ENCODE measurements around the gene STX10. TPM values are rescaled to one million over a fixed set of nuclear protein-coding genes. Genes with fewer than 3 reads are reported as not detected.

Gene STX10
- total and polyA plus RNA-seq, 9 donors: 15.3 to 57.8 (median 43.0) TPM

DNA sequence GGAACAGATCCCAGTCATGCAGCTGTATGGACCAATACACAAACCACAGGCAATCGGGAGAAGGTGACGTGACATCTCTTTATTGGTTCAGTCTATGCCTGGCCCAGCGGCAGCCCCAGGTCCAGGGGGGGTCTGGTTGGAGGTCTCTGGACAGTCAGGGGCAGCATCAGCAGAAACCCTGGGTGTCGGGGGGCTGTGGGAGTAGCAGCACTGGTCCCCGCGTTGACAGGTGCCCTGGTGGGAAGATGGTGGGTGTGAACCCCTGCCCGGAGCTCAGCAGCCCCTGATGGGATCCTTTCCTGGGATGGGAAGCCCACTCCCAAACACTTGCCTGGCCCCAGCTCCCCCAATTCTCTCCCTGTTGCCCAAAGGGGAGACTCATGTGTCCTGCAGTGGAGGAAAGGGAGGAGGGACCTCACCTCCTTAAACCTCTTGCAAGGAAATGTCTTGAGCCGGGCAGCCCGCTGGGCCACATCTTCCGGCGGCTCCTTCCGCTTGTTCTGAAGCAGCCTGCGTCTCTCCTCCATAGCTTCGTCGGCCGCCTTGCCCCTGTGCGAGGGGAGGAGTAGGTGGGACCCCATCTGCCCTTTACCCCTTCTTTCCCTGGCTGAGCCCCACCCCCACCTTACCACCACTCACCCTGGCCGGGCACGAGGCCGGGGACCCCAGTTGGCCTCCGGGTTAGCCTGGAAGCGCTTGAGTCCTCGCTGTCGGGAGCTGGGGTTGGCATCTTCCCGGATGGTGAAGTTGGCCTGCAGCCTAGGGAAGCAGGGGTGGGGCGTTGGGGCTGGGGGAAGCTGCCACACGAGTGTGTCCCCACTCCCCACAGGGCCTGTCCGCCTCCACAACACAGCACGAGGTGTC is 45.1 kb downstream of the STX10 start:
- DNase-seq: peak in 1 of 5 donors; percentile 36
- WGBS, 3 donors: 72 to 81% (median 77%) methylated on average over 26 to 29 of the region's 29 CpGs
- intact Hi-C loops (cut with DNase I): loop anchor here in 1 of 4 donors (5.0 kb wide), 1 partner anchor 43 kb away; no protein-coding TSS in a partner anchor
- H3K27ac ChIP-seq: peak overlapping the region in 1 of 2 donors; percentile 45
- TF ChIP-seq EP300 (IDR thresholded peaks at IDR 0.05) (no peak), POLR2A (IDR thresholded peaks at IDR 0.05) (no peak)
- TF ChIP-seq, protein P1, sequence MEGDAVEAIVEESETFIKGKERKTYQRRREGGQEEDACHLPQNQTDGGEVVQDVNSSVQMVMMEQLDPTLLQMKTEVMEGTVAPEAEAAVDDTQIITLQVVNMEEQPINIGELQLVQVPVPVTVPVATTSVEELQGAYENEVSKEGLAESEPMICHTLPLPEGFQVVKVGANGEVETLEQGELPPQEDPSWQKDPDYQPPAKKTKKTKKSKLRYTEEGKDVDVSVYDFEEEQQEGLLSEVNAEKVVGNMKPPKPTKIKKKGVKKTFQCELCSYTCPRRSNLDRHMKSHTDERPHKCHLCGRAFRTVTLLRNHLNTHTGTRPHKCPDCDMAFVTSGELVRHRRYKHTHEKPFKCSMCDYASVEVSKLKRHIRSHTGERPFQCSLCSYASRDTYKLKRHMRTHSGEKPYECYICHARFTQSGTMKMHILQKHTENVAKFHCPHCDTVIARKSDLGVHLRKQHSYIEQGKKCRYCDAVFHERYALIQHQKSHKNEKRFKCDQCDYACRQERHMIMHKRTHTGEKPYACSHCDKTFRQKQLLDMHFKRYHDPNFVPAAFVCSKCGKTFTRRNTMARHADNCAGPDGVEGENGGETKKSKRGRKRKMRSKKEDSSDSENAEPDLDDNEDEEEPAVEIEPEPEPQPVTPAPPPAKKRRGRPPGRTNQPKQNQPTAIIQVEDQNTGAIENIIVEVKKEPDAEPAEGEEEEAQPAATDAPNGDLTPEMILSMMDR (IDR thresholded peaks at IDR 0.05): no peak
- H3K4me3 ChIP-seq: no peak overlapping the region
- peaks cover 8% of the 10 kb centered on the region for H3K4me1 ChIP-seq (ENCODE audit: insufficient read depth)
- H3K9me3 ChIP-seq: no peaks in the 10 kb centered on the region
- H3K27me3 ChIP-seq: no peaks in the 10 kb centered on the region
- H3K36me3 ChIP-seq: no peaks in the 10 kb centered on the region

DNA sequence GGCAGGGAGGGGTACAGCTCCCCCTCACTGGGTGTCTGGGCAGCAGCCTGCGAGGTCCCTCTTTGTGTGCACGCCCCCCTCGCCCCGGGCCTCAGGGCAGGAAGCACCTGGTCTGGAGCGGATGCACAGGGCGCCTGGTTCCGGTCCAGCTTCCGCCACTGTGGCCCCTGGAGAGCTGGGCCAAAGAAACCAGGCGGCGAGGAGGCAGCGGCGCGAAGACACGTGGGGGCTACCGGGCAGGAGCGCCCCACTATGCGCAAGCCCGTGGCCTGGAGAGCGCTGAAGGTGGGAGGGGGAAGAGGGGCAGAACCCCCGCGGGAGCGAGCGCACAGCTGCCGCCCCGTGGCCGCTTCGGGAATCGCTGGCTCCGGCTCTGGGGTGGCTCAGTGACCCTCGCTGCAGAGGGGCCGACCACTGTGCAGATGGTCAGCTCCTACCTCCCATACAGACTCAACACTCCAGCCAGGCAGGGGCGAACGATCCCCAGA is 45.8 kb downstream of the STX10 start:
- H3K27me3 ChIP-seq: no peaks in the 10 kb centered on the region
- DNase-seq: peak; percentile 41 to 69 (median 59)
- WGBS, 3 donors: 34 to 44% (median 39%) methylated on average over 29 to 33 of the region's 33 CpGs
- no peaks in the 10 kb centered on the region for H3K36me3 ChIP-seq
- H3K4me3 ChIP-seq: no peak overlapping the region
- intact Hi-C loops (cut with DNase I): loop anchor here in 1 of 4 donors (5.0 kb wide), 1 partner anchor 42 kb away; no protein-coding TSS in a partner anchor
- H3K9me3 ChIP-seq: no peaks in the 10 kb centered on the region
- peak overlapping the region in 1 of 2 donors; percentile 45 for H3K27ac ChIP-seq
- peaks cover 8% of the 10 kb centered on the region for H3K4me1 ChIP-seq (ENCODE audit: insufficient read depth)
- TF ChIP-seq POLR2A (IDR thresholded peaks at IDR 0.05): no peak
- TF ChIP-seq EP300 (IDR thresholded peaks at IDR 0.05): no peak
- TF ChIP-seq, protein P1 (IDR thresholded peaks at IDR 0.05): peak in 2 of 3 donors; percentile 28 to 44

DNA sequence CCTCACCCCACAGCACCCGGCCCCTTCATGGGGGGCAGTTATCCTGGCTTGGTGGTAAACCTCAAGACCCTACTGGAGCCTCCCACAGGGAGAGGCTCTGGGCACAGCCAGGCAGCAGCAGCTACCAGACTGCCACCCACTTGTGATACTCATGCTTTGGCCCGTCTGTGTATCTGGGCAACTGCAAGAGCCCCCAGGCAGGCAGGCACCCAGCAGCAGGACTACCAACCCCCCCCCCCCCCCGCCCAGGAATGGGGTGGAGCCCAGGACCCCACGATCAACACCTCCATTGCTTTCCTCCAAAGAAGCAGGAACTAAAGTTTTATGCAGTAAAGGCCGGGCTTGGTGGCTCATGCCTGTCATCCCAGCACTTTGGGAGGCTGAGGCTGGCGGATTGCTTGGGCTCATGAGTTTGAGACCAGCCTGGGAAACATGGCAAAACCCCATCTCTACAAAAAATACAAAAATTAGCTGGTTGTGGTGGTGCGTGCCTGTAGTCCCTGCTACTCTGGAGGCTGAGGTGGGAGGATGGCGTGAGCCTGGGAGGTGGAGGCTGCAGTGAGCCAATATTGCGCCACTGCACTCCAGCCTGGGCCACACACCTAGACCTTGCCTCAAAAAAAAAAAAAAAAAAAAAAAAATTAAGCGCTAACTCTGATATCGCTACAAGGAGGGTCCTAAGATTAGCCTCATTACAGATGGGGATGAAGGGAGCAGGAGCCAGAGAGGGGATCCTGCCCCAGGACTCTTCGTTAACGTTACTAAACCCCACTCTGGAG is 46.4 kb downstream of the STX10 start:
- Histone ChIP-seq H3K4me1 (ENCODE audit: insufficient read depth) (peaks cover 8% of the 10 kb centered on the region), H3K4me3 (no peak overlapping the region), H3K27me3 (no peaks in the 10 kb centered on the region), H3K9me3 (no peaks in the 10 kb centered on the region), H3K27ac (peak overlapping the region; percentile 39 to 66), H3K36me3 (no peaks in the 10 kb centered on the region)
- intact Hi-C loops (cut with DNase I): loop anchor here in 1 of 4 donors (5.0 kb wide), 1 partner anchor 41 kb away; no protein-coding TSS in a partner anchor
- TF ChIP-seq, protein P1 (IDR thresholded peaks at IDR 0.05): no peak
- TF ChIP-seq EP300 (IDR thresholded peaks at IDR 0.05): no peak
- no peak for TF ChIP-seq POLR2A (IDR thresholded peaks at IDR 0.05)
- WGBS, 3 donors: 74 to 83% (median 77%) methylated on average over 13 of the region's 13 CpGs
- no peak for DNase-seq
